ENCODE measurements around the gene CREBBP. TPM values are rescaled to one million over a fixed set of nuclear protein-coding genes. Genes with fewer than 3 reads are reported as not detected.

The CREBBP gene
- total RNA-seq, 1 donor from 2014 or later, result 11.3 TPM

DNA sequence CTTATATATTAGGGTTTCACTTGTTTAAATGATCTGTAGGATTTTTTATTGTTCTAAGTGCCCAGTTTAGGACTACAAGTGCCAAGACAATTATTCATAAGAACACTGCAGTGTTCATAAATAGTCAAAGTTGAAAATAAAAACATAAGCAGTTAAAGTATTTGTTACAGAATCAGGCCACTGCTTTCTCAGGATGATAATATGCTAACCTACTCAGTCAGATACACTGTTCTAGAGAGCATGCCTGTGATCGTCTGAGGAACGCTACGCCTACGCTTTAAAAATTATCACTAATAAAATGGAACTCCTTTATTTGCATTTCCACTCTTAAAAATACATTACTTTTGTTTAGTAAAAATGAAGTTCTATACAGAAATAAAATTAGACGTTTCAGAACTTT lies 125.7 kb downstream of the CREBBP start:
- DNase-seq (ENCODE audit: low read depth), result no peak
- TF ChIP-seq, protein P1, sequence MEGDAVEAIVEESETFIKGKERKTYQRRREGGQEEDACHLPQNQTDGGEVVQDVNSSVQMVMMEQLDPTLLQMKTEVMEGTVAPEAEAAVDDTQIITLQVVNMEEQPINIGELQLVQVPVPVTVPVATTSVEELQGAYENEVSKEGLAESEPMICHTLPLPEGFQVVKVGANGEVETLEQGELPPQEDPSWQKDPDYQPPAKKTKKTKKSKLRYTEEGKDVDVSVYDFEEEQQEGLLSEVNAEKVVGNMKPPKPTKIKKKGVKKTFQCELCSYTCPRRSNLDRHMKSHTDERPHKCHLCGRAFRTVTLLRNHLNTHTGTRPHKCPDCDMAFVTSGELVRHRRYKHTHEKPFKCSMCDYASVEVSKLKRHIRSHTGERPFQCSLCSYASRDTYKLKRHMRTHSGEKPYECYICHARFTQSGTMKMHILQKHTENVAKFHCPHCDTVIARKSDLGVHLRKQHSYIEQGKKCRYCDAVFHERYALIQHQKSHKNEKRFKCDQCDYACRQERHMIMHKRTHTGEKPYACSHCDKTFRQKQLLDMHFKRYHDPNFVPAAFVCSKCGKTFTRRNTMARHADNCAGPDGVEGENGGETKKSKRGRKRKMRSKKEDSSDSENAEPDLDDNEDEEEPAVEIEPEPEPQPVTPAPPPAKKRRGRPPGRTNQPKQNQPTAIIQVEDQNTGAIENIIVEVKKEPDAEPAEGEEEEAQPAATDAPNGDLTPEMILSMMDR (conservative IDR thresholded peaks at IDR 0.05; ENCODE audit: low read depth, low read length), result no peak
- H3K4me3 ChIP-seq (ENCODE audit: low read depth, low read length), result no peak overlapping the region

DNA sequence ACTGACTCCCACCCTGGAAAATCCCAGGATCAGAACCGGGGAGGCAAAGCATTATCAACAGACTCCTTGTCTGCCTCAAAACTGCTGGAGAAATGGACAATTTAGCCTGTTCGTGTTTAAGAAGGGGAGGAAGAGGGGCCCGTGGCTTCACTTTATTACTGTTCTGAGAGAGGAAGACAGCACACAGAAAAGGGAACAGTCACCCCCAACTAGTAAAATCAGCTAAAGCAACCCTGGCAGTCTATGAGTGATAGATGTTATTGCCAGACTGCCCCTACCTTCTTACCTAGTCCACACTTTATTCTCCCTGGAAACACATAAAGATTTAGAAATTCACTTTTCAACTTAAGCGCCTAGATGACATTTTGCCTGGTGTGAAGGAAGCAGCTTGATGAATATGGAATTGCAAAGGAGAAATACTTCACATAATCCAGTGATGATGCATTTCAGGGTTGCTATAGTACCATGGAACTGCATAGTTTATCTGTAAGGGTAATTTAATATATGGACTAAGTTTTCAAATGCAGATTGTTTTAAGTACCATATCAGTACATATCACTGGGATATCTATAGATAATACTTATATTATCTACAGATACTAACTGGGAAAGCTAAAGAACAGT lies 126.3 kb downstream of the CREBBP start:
- H3K4me3 ChIP-seq (ENCODE audit: low read depth, low read length), result no peak overlapping the region
- DNase-seq (ENCODE audit: low read depth), result no peak
- TF ChIP-seq, protein P1 (conservative IDR thresholded peaks at IDR 0.05; ENCODE audit: low read depth, low read length), result no peak

DNA sequence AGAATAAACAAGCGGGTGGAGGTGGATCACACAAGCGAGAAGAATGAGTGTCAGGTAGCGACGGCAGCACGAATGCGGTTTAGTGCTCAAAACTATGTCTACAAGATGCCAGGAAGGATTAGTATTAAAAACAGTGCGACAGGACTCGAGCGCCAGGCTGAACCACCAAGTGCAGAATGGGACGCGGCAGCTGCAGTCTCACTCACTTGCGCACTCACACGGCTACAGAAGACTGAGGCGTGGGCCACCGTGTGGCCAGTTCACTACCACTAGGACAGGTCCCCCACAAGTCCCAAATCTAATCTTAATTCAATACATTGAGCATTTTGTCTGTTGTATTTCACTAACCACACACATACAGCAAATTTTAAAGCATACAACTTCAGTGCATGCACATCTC lies 127.5 kb downstream of the CREBBP start:
- no peak overlapping the region for H3K4me3 ChIP-seq (ENCODE audit: low read depth, low read length)
- TF ChIP-seq, protein P1 (conservative IDR thresholded peaks at IDR 0.05; ENCODE audit: low read depth, low read length), result no peak
- DNase-seq (ENCODE audit: low read depth), result no peak

DNA sequence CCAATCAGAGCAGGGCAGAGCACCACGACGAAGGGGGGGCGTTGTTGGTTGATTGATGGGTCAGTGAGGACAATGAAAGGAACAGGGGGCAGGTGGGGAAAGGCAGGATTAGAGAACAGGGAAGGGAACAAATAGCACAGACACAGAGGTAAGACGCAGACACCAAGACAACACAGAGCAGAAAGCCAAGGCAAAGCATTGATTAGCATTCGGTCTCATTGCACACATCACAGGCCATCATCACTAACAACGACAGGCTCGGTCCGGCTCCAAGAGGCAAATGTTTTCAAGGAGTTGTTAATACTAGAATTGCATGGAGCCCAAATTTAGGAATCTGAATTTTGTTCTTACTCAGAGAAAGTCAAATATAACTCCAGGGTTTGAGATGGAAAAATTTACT lies 128.6 kb downstream of the CREBBP start:
- DNase-seq (ENCODE audit: low read depth), result no peak
- TF ChIP-seq, protein P1 (conservative IDR thresholded peaks at IDR 0.05; ENCODE audit: low read depth, low read length), result no peak
- no peak overlapping the region for H3K4me3 ChIP-seq (ENCODE audit: low read depth, low read length)

DNA sequence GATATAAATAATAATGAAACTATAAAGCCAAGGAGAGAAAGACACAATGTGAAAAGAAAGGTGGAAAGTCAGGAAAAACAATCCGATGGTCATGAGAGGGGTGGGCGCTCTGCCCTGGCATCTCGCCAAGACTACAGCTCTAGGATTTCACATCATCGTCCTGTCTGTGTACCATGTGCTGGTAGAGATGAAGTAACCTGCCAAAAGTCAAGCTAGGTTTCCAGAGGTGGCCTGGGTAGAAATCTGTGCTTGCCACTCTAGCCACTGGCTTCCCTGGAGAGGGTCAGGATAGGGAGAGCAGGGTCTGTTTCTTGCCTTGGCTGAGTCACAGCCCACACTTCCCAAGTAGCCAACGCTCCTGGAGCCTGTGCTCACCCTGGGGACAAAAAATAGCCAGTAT lies 132.2 kb downstream of the CREBBP start:
- DNase-seq (ENCODE audit: low read depth), result no peak
- TF ChIP-seq, protein P1 (conservative IDR thresholded peaks at IDR 0.05; ENCODE audit: low read depth, low read length), result no peak
- no peak overlapping the region for H3K4me3 ChIP-seq (ENCODE audit: low read depth, low read length)

DNA sequence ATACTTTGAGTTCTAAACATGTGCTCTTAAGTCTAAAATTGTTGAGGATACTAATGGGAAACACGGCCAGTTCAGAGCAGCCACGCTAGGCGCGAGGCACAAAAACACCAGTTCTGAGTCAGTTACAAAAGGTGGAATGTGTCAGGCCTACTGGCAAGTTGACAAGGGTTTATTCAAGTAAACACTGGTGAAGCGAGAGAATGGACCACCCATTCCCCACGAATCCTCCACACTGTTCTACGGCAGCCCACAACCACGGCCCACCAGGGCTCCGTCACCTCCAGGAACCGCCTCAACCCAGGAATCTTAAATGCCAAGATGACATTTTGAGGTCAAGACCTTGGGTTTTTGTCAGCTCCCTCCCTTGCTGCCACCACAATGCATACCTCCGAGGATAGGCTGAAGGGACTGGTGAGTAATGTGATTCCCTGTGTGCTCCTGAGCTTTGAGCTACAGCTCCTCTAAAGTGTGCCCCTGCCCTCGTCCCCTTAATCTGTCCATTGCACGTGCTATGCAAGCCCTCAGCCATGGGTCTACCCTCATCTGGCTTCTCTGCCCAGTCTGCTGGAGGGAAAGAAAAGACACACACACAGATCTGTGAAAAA lies 134.7 kb downstream of the CREBBP start:
- TF ChIP-seq, protein P1 (conservative IDR thresholded peaks at IDR 0.05; ENCODE audit: low read depth, low read length), result no peak
- no peak overlapping the region for H3K4me3 ChIP-seq (ENCODE audit: low read depth, low read length)
- no peak for DNase-seq (ENCODE audit: low read depth)

DNA sequence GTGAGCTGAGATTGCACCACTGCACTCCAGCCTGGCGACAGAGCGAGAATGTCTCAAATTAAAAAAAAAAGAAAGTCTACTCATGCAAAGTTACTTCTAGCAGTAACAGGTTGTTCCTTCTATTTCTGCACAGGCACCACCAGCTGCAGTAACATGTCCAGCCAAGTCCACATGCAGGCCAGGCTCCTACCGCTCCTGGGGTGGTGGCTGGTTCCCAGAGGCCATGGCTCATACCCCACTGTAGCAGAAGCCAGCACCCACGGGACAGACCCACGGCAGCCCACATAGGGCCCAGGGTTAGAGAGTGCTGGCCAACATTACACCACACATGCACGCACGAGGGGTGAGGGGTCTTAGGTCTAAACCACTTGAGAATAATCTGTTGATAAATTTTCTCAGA lies 136.5 kb downstream of the CREBBP start:
- H3K4me3 ChIP-seq (ENCODE audit: low read depth, low read length), result no peak overlapping the region
- DNase-seq (ENCODE audit: low read depth), result no peak
- TF ChIP-seq, protein P1 (conservative IDR thresholded peaks at IDR 0.05; ENCODE audit: low read depth, low read length), result no peak
